Peyer's patch (tissue), 4 donors: ENCODE results near the gene ZNF644. TPM values are rescaled to one million over a fixed set of nuclear protein-coding genes. Genes with fewer than 3 reads are reported as not detected.

Experiments used
- DNase-seq, 3 donors: peaks; one replicate each; pipeline ENCODE4 v3.0.0-alpha.2; 2017 to 2019
- H3K27ac ChIP-seq, 4 donors: fragments of 200-600 bp; sonication (generic); one replicate each; pipeline ENCODE4 v1.5.1; 2016 to 2019
- H3K27me3 ChIP-seq, 2 donors: fragments of 200-600 bp; sonication (generic); one replicate each; pipeline ENCODE4 v1.5.1; 2019
- H3K36me3 ChIP-seq, 3 donors: fragments of 200-600 bp; sonication (generic); one replicate each; pipeline ENCODE4 v1.5.1; 2016 to 2019
- H3K4me1 ChIP-seq, 4 donors: fragments of 200-600 bp; sonication (generic); one replicate each; pipeline ENCODE4 v1.5.1; 2016 to 2019
- H3K4me3 ChIP-seq, 4 donors: fragments of 200-600 bp; sonication (generic); 1 replicate in 3 of 4; 2 replicates in 1 of 4; pipeline ENCODE4 v1.5.1; 2016 to 2019; ENCODE audit warnings: mild to moderate bottlenecking in 1 of 4
- H3K9me3 ChIP-seq, 4 donors: fragments of 200-600 bp; sonication (generic); one replicate each; pipeline ENCODE4 v1.5.1; 2016 to 2019; ENCODE audit warnings: mild to moderate bottlenecking in 1 of 4
- POLR2A ChIP-seq, 2 donors: fragments of 450-650 bp; IDR thresholded peaks; one replicate each; pipeline ENCODE4 v1.5.1; 2017; ENCODE audit warnings: antibody characterized with exemption in 2 of 2, mild to moderate bottlenecking in 2 of 2, moderate library complexity in 2 of 2
- total RNA-seq, 4 donors: library from RNA; depleted of rRNA; stranded (reverse); fragments of >200 nt; gene quantifications; one replicate each; pipeline ENCODE4 v1.1.0, GENCODE V29; 2016
- TF ChIP-seq, protein P1 (sequence below), 6 experiments: fragments of 450-650 bp in 4 of 6; fragments of 200-600 bp in 2 of 6; sonication (generic) in 1 of 6; IDR thresholded peaks; one replicate each; pipeline ENCODE4 v1.5.1; 2017 to 2019; ENCODE audit warnings: antibody characterized with exemption in 6 of 6, mild to moderate bottlenecking in 3 of 6, moderate library complexity in 1 of 6

Gene ZNF644
- total RNA-seq, 4 donors from 2014 or later = 46.5 to 111 (median 62.4) TPM

DNA sequence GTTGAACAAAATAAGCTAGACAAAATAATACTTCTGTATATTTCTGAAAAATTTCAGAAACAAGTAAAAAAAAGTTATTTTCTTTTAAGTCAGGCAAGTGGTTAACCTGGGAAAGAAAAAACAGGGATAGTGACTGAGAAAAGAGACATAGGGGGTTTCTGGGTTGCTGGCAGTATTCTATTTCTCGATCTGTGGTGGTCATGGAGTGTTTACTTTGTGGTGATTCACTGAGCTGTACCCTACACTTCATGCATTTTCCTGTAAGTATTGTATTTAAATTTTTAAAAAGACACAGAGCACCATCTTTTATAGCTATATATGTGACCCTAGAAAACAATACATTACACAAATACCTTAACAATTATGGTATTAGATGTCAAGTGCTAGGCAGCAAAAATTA, 58.2 kb downstream of the ZNF644 start:
- no peak for DNase-seq
- H3K4me3 ChIP-seq = no peak overlapping the region
- H3K4me1 ChIP-seq = no peaks in the 10 kb centered on the region
- no peaks in the 10 kb centered on the region for H3K27me3 ChIP-seq
- H3K9me3 ChIP-seq = no peaks in the 10 kb centered on the region
- no peaks in the 10 kb centered on the region for H3K36me3 ChIP-seq
- H3K27ac ChIP-seq = no peak overlapping the region
- TF ChIP-seq, protein P1, sequence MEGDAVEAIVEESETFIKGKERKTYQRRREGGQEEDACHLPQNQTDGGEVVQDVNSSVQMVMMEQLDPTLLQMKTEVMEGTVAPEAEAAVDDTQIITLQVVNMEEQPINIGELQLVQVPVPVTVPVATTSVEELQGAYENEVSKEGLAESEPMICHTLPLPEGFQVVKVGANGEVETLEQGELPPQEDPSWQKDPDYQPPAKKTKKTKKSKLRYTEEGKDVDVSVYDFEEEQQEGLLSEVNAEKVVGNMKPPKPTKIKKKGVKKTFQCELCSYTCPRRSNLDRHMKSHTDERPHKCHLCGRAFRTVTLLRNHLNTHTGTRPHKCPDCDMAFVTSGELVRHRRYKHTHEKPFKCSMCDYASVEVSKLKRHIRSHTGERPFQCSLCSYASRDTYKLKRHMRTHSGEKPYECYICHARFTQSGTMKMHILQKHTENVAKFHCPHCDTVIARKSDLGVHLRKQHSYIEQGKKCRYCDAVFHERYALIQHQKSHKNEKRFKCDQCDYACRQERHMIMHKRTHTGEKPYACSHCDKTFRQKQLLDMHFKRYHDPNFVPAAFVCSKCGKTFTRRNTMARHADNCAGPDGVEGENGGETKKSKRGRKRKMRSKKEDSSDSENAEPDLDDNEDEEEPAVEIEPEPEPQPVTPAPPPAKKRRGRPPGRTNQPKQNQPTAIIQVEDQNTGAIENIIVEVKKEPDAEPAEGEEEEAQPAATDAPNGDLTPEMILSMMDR (IDR thresholded peaks at IDR 0.05) = no peak
- TF ChIP-seq POLR2A (IDR thresholded peaks at IDR 0.05) = no peak

DNA sequence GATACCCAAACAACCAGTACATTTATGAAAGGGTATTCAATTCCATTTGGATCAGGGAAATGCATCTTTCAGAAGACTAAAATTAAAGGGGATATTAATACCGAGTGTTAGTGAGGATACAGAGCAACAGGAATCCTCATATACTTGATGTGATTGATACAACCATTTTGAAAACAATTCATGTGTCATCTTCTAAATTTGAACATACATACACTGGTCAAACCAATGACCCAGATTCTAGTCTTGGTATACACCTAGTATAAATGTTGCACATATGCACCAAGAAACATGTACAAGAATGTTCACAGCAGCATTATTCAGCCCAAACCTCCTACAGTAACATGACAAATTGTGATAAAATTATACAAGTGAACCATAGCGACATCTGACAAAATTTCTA, 58.6 kb downstream of the ZNF644 start:
- H3K9me3 ChIP-seq = no peaks in the 10 kb centered on the region
- no peak overlapping the region for H3K27ac ChIP-seq
- TF ChIP-seq, protein P1 (IDR thresholded peaks at IDR 0.05) = no peak
- no peak for TF ChIP-seq POLR2A (IDR thresholded peaks at IDR 0.05)
- H3K36me3 ChIP-seq = no peaks in the 10 kb centered on the region
- H3K27me3 ChIP-seq = no peaks in the 10 kb centered on the region
- DNase-seq = no peak
- no peak overlapping the region for H3K4me3 ChIP-seq
- H3K4me1 ChIP-seq = no peaks in the 10 kb centered on the region

GRCh38 chr1:90959352-90960206, 62.3 kb downstream of the ZNF644 start:
- no peak overlapping the region for H3K4me3 ChIP-seq
- no peak overlapping the region for H3K27ac ChIP-seq
- DNase-seq = no peak
- no peaks in the 10 kb centered on the region for H3K36me3 ChIP-seq
- no peak for TF ChIP-seq POLR2A (IDR thresholded peaks at IDR 0.05)
- TF ChIP-seq, protein P1 (IDR thresholded peaks at IDR 0.05) = no peak
- H3K9me3 ChIP-seq = no peaks in the 10 kb centered on the region
- H3K27me3 ChIP-seq = no peaks in the 10 kb centered on the region
- H3K4me1 ChIP-seq = no peaks in the 10 kb centered on the region

DNA sequence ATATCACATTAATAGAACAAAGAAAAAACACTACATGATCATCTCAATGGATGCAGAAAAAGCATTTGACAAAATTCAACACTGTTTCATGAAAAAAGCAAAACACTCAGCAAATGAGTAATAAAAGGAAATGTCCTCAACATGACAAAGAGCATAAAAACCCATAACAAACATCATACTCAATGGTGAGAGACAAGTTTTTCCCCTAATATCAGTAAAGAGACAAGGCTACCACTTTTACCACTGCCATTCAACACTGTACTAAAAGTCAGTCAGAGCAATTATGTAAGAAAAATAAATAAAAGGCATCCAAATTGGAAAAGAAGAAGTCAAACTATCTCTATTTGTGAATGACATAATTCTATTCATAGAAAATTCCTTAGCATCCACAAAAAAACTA, 64.3 kb downstream of the ZNF644 start:
- Histone ChIP-seq H3K27ac (no peak overlapping the region), H3K4me3 (no peak overlapping the region), H3K9me3 (no peaks in the 10 kb centered on the region), H3K36me3 (no peaks in the 10 kb centered on the region), H3K27me3 (no peaks in the 10 kb centered on the region), H3K4me1 (no peaks in the 10 kb centered on the region)
- DNase-seq = no peak
- TF ChIP-seq, protein P1 (IDR thresholded peaks at IDR 0.05) = no peak
- no peak for TF ChIP-seq POLR2A (IDR thresholded peaks at IDR 0.05)

- H3K36me3 ChIP-seq = no peaks in the 10 kb centered on the region
- no peaks in the 10 kb centered on the region for H3K4me1 ChIP-seq
- H3K9me3 ChIP-seq = no peaks in the 10 kb centered on the region
- TF ChIP-seq, protein P1 (IDR thresholded peaks at IDR 0.05) = no peak
- TF ChIP-seq POLR2A (IDR thresholded peaks at IDR 0.05) = no peak
- DNase-seq = no peak
- no peak overlapping the region for H3K27ac ChIP-seq
- no peaks in the 10 kb centered on the region for H3K27me3 ChIP-seq
- no peak overlapping the region for H3K4me3 ChIP-seq
These were observed 66.1 kb downstream of the ZNF644 start for GRCh38 chr1:90955769-90956168.
